IMR-90 (cell line): Measurements from ENCODE around the gene MAG. TPM values are rescaled to one million over a fixed set of nuclear protein-coding genes. Genes with fewer than 3 reads are reported as not detected.
A peak's percentile ranks its signal among the peaks of the same experiment; 100 is the strongest.

Source experiments
- ATAC-seq: fragments of 200-7000 bp; cut with Tn5 transposase; 2 replicates; pipeline ENCODE4 v1.9.1; 2020; ENCODE audit warnings: low read depth, mild to moderate bottlenecking, moderate library complexity
- BruUV-seq: library from RNA; stranded (reverse); fragments of 400-500 nt; replicated peaks from 2 replicates; lab custom pipeline; 2021; lab: Mats Ljungman, UMichigan
- CTCF ChIA-PET: fragments of 300-600 bp; formaldehyde crosslinking; extraction: SDS; loops from one replicate; lab custom pipeline; 2021; ENCODE audit warnings: antibody characterized with exemption; lab: Yijun Ruan, JAX
- POLR2A ChIA-PET: fragments of 300-600 bp; sonication (Branson Sonifier 250); formaldehyde crosslinking; loops from one replicate; lab custom pipeline; 2022; ENCODE audit warnings: antibody characterized with exemption; ENCODE audit not compliant: unreplicated experiment; lab: Charles Lee
- DNase-seq: peaks from one replicate; pipeline ENCODE4 v3.0.0; 2013
- H2AFZ ChIP-seq: replicated peaks from 2 replicates; pipeline ENCODE3; 2013; ENCODE audit warnings: low read length, mild to moderate bottlenecking; ENCODE audit not compliant: poor library complexity
- H2AK5ac ChIP-seq: 2 replicates; pipeline ENCODE4 v1.6.1; 2013; ENCODE audit warnings: low read depth, low read length, inconsistent platforms
- H2AK9ac ChIP-seq: replicated peaks from 2 replicates; pipeline ENCODE3; 2013; ENCODE audit warnings: mild to moderate bottlenecking, low read depth, low read length, moderate library complexity; ENCODE audit not compliant: poor library complexity
- H2BK120ac ChIP-seq: 2 replicates; pipeline ENCODE4 v1.6.1; 2013; ENCODE audit warnings: low read depth, low read length, inconsistent platforms
- H2BK15ac ChIP-seq: 3 replicates; pipeline ENCODE4 v1.6.1; 2013; ENCODE audit warnings: low read depth, low read length, inconsistent platforms
- H2BK20ac ChIP-seq: 2 replicates; pipeline ENCODE4 v1.6.1; 2013; ENCODE audit warnings: low read depth, mild to moderate bottlenecking, inconsistent platforms, low read length, moderate library complexity
- H2BK5ac ChIP-seq: 2 replicates; pipeline ENCODE4 v1.6.1; 2013; ENCODE audit warnings: mild to moderate bottlenecking, low read depth, low read length, inconsistent platforms; ENCODE audit not compliant: poor library complexity, severe bottlenecking
- H3K14ac ChIP-seq: replicated peaks from 2 replicates; pipeline ENCODE4 v1.6.1; 2013; ENCODE audit warnings: low read depth, low read length, inconsistent platforms
- H3K18ac ChIP-seq: 2 replicates; pipeline ENCODE4 v1.6.1; 2013; ENCODE audit warnings: low read depth, low read length, control low read depth
- H3K23ac ChIP-seq: 2 replicates; pipeline ENCODE4 v1.6.1; 2013; ENCODE audit warnings: low read depth, low read length, inconsistent platforms
- H3K27ac ChIP-seq: 2 replicates; pipeline ENCODE4 v1.5.1; 2013; ENCODE audit warnings: mild to moderate bottlenecking, control low read depth, low read length; ENCODE audit not compliant: insufficient read depth
- H3K27me3 ChIP-seq: 2 replicates; pipeline ENCODE4 v1.6.1; 2013; ENCODE audit warnings: low read length; ENCODE audit not compliant: control insufficient read depth, insufficient read depth
- H3K36me3 ChIP-seq: 2 replicates; pipeline ENCODE4 v1.6.1; 2013; ENCODE audit warnings: low read length, mixed read lengths; ENCODE audit not compliant: control insufficient read depth, insufficient read depth
- H3K4ac ChIP-seq: 2 replicates; pipeline ENCODE4 v1.6.1; 2013; ENCODE audit warnings: low read depth, low read length, inconsistent platforms
- H3K4me1 ChIP-seq: 2 replicates; pipeline ENCODE4 v1.6.1; 2013; ENCODE audit warnings: low read length, mixed read lengths; ENCODE audit not compliant: control insufficient read depth, insufficient read depth
- H3K4me2 ChIP-seq: 2 replicates; pipeline ENCODE4 v1.6.1; 2013; ENCODE audit warnings: low read depth, mild to moderate bottlenecking, control low read depth, low read length, moderate library complexity
- H3K4me3 ChIP-seq: 2 replicates; pipeline ENCODE4 v1.5.1; 2013; ENCODE audit warnings: low read depth, mild to moderate bottlenecking, control low read depth, low read length, moderate library complexity; ENCODE audit not compliant: insufficient read depth
- H3K56ac ChIP-seq: 2 replicates; pipeline ENCODE4 v1.6.1; 2013; ENCODE audit warnings: low read length, inconsistent platforms; ENCODE audit not compliant: insufficient read depth; ENCODE audit errors: extremely low read depth
- H3K79me1 ChIP-seq, 2 experiments: 2 replicates each; pipeline ENCODE4 v1.6.1; 2013; ENCODE audit warnings: low read length in 2 of 2, inconsistent platforms in 1 of 2, low read depth in 1 of 2
- H3K9ac ChIP-seq: 2 replicates; pipeline ENCODE4 v1.6.1; 2013; ENCODE audit warnings: low read depth, low read length, control low read depth
- H3K9me1 ChIP-seq: 2 replicates; pipeline ENCODE4 v1.6.1; 2013; ENCODE audit warnings: low read length, inconsistent platforms; ENCODE audit not compliant: insufficient read depth
- H3K9me3 ChIP-seq: 2 replicates; pipeline ENCODE4 v1.6.1; 2013; ENCODE audit warnings: low read length; ENCODE audit not compliant: control insufficient read depth, insufficient read depth
- H4K20me1 ChIP-seq: 2 replicates; pipeline ENCODE4 v1.6.1; 2013; ENCODE audit warnings: low read length, inconsistent platforms; ENCODE audit not compliant: insufficient read depth
- H4K5ac ChIP-seq: 2 replicates; pipeline ENCODE4 v1.6.1; 2013; ENCODE audit warnings: mild to moderate bottlenecking, low read depth, low read length, control low read depth
- H4K8ac ChIP-seq, 2 experiments: 2 replicates each; pipeline ENCODE4 v1.6.1; 2013; ENCODE audit warnings: low read depth in 2 of 2, low read length in 2 of 2, control low read depth in 1 of 2, inconsistent platforms in 1 of 2
- H4K91ac ChIP-seq: 2 replicates; pipeline ENCODE4 v1.6.1; 2013; ENCODE audit warnings: low read depth, low read length, inconsistent platforms; ENCODE audit not compliant: insufficient read depth
- BHLHE40 ChIP-seq: fragments of 150-350 bp; IDR thresholded peaks from 2 replicates; pipeline ENCODE4 v1.6.1; 2016; ENCODE audit warnings: mild to moderate bottlenecking, low read depth, low read length
- CHD1 ChIP-seq: IDR thresholded peaks from 2 replicates; pipeline ENCODE4 v1.6.1; 2012; ENCODE audit warnings: low read depth, low read length, improper control_type of control experiment
- FOS ChIP-seq: fragments of 150-350 bp; IDR thresholded peaks from 2 replicates; pipeline ENCODE4 v1.6.1; 2016; ENCODE audit warnings: low read depth, low read length
- MAFK ChIP-seq: IDR thresholded peaks from 2 replicates; pipeline ENCODE4 v1.6.1; 2012; ENCODE audit warnings: low read depth, low read length, improper control_type of control experiment
- MAZ ChIP-seq: IDR thresholded peaks from 2 replicates; pipeline ENCODE4 v1.6.1; 2012; ENCODE audit warnings: low read depth, mild to moderate bottlenecking, low read length, improper control_type of control experiment, moderate library complexity, borderline replicate concordance
- MXI1 ChIP-seq: IDR thresholded peaks from 2 replicates; pipeline ENCODE4 v1.6.1; 2012; ENCODE audit warnings: low read depth, mild to moderate bottlenecking, low read length, moderate library complexity, borderline replicate concordance
- NFE2L2 ChIP-seq: fragments of 150-350 bp; IDR thresholded peaks from 2 replicates; pipeline ENCODE4 v1.6.1; 2016; ENCODE audit warnings: low read depth, mild to moderate bottlenecking, low read length
- POLR2A ChIP-seq: IDR thresholded peaks from 2 replicates; pipeline ENCODE4 v1.6.1; 2012; ENCODE audit warnings: mild to moderate bottlenecking, low read depth, low read length
- RAD21 ChIP-seq: IDR thresholded peaks from 2 replicates; pipeline ENCODE4 v1.6.1; 2012; ENCODE audit warnings: low read length, improper control_type of control experiment
- RCOR1 ChIP-seq: IDR thresholded peaks from 2 replicates; pipeline ENCODE4 v1.6.1; 2012; ENCODE audit warnings: mild to moderate bottlenecking, low read length, improper control_type of control experiment; ENCODE audit not compliant: insufficient replicate concordance
- RFX5 ChIP-seq: IDR thresholded peaks from 2 replicates; pipeline ENCODE4 v1.8.0; 2012; ENCODE audit warnings: low read depth, mild to moderate bottlenecking, low read length, moderate library complexity
- SMC3 ChIP-seq: fragments of 150-350 bp; IDR thresholded peaks from 2 replicates; pipeline ENCODE4 v1.6.1; 2016; ENCODE audit warnings: low read depth, mild to moderate bottlenecking, antibody characterized with exemption, low read length, moderate library complexity
- WGBS, 2 experiments: methylation state at CpG; one replicate each; pipeline versions ENCODE4 v1.1.5 to v1.1.7; 2013; ENCODE audit warnings: missing lambda C conversion rate in 2 of 2; ENCODE audit not compliant: insufficient read length in 1 of 2; ENCODE audit errors: extremely low coverage in 2 of 2; 5-methylcytosine and 5-hydroxymethylcytosine counted together
- dilution Hi-C: fragments of 300-500 bp; cut with HindIII; formaldehyde crosslinking; loops from one replicate; pipeline ENCODE4 v1.14.3; 2018; ENCODE audit warnings: low sequenced_read_pairs; ENCODE audit not compliant: unreplicated experiment
- in situ Hi-C: fragments of 300-500 bp; cut with MboI; formaldehyde crosslinking; loops from 3 replicates; pipeline ENCODE4 v1.14.3; 2019; ENCODE audit warnings: low sequenced_read_pairs, inconsistent platforms, mixed read lengths
- intact Hi-C: fragments of 100-400 bp; cut with micrococcal nuclease; formaldehyde crosslinking; loops from 2 replicates; pipeline ENCODE4 v1.10.0; 2022
- polyA plus RNA-seq, 3 experiments: library from polyadenylated mRNA; depleted of rRNA; stranded (reverse); fragments of >200 nt; gene quantifications; 2 replicates each; pipeline ENCODE4 v1.2.3, GENCODE V29; 2012; ENCODE audit warnings: low replicate concordance in 1 of 3
- total RNA-seq: library from RNA; depleted of rRNA; stranded (reverse); fragments of >200 nt; gene quantifications from 2 replicates; pipeline ENCODE4 v1.2.3, GENCODE V29; 2012
- TF ChIP-seq, protein P1 (sequence below): fragments of 150-350 bp; IDR thresholded peaks from 2 replicates; pipeline ENCODE4 v1.6.1; 2017; ENCODE audit warnings: mild to moderate bottlenecking, antibody characterized with exemption, low read length, low read depth
- TF ChIP-seq, protein P2 (sequence below): fragments of 150-350 bp; IDR thresholded peaks from 2 replicates; pipeline ENCODE4 v1.6.1; 2016; ENCODE audit warnings: low read depth, mild to moderate bottlenecking, low read length, moderate library complexity, borderline replicate concordance
- TF ChIP-seq, protein P3 (sequence below): conservative IDR thresholded peaks from 2 replicates; pipeline ENCODE4 v1.5.1; 2012; ENCODE audit warnings: mild to moderate bottlenecking, low read depth, low read length, improper control_type of control experiment

The MAG gene
- total and polyA plus RNA-seq, 2 of the 4 experiments (the other 2 are of a cell fraction) = not detected

DNA sequence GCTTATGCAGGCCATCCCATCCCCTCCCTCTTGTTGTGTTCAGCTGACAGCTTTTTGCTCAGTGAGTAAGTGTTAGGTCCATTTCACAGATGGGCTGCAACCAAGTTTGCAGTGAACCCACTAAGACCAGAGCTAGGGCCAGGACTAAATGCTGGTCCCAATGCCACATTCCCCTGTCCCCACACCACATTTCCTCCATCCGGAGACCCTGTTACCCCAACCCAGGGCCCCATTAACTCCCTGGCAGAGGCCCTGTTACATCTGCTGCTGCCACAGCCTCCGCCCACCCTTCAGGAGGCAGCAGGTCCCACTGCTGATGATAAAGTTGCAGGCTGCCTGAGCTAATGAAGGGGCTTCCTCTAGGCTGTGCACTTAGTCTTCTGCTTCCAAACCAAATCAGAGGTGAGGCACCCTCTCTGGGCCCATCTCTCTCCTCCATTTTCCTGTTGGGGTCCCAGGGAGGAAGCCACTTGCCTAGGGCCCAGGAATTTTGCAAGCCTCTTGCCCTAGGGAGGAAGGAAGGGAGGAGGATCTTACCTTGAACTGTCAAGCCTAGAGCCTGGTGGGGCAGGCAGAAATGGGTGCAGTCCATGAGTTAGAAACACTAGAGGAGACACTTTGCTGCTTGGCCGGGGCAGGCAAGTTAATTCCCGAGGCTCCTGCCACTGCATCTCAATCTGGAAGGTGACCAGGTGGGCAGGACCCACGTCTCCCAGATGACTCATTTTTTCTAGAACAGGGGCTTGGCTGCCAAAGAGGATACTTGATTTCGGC is 26.6 kb upstream of the MAG start:
- Histone ChIP-seq H3K18ac (no peak overlapping the region), H2AK9ac (no peak overlapping the region), H3K79me1 (peaks cover 9 to 25% of the 10 kb centered on the region in 2 experiments; a peak in 3 of 4 replicates), H4K5ac (no peak overlapping the region), H3K56ac (no peak overlapping the region), H3K9me3 (no peaks in the 10 kb centered on the region), H3K4ac (no peak overlapping the region), H3K14ac (no peak overlapping the region), H2AK5ac (no peak overlapping the region), H3K9ac (no peak overlapping the region), H3K27ac (no peak overlapping the region), H3K9me1 (peaks cover 8% of the 10 kb centered on the region), H2BK15ac (no peak overlapping the region), H2BK5ac (no peak overlapping the region), H4K8ac (no peak overlapping the region), H2BK120ac (no peak overlapping the region), H3K4me1 (peaks cover 7% of the 10 kb centered on the region), H3K23ac (peak overlapping the region; percentile 48; the same call in 1 of the 2 replicates), H3K4me3 (no peak overlapping the region), H3K4me2 (no peak overlapping the region), H3K36me3 (peaks cover 2% of the 10 kb centered on the region), H4K91ac (no peak overlapping the region), H2BK20ac (no peak overlapping the region), H2AFZ (no peak overlapping the region), H3K27me3 (no peaks in the 10 kb centered on the region), H4K20me1 (no peaks in the 10 kb centered on the region)
- no peak for ATAC-seq
- no TSS peak for BruUV-seq
- dilution Hi-C loops (no loop called here), in situ Hi-C loops (no loop called here), intact Hi-C loops (loop anchor here (5.0 kb wide), 1 partner anchor 123 kb away; the partner anchor contains the start of gene FXYD7)
- 70% methylated on average over 5 of the region's 6 CpGs; no CpG with 5 or more reads in 1 of the 2 experiments for WGBS, 2 experiments
- no peak for DNase-seq
- CTCF ChIA-PET = no interaction called here
- POLR2A ChIA-PET = no interaction called here
- TF ChIP-seq RCOR1 = no peak
- no peak for TF ChIP-seq MXI1
- no peak for TF ChIP-seq BHLHE40
- TF ChIP-seq, protein P1, sequence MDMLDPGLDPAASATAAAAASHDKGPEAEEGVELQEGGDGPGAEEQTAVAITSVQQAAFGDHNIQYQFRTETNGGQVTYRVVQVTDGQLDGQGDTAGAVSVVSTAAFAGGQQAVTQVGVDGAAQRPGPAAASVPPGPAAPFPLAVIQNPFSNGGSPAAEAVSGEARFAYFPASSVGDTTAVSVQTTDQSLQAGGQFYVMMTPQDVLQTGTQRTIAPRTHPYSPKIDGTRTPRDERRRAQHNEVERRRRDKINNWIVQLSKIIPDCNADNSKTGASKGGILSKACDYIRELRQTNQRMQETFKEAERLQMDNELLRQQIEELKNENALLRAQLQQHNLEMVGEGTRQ = no peak
- TF ChIP-seq, protein P2, sequence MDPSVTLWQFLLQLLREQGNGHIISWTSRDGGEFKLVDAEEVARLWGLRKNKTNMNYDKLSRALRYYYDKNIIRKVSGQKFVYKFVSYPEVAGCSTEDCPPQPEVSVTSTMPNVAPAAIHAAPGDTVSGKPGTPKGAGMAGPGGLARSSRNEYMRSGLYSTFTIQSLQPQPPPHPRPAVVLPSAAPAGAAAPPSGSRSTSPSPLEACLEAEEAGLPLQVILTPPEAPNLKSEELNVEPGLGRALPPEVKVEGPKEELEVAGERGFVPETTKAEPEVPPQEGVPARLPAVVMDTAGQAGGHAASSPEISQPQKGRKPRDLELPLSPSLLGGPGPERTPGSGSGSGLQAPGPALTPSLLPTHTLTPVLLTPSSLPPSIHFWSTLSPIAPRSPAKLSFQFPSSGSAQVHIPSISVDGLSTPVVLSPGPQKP = no peak
- TF ChIP-seq FOS = no peak
- TF ChIP-seq POLR2A = no peak
- TF ChIP-seq MAZ = no peak
- TF ChIP-seq RAD21 = no peak
- TF ChIP-seq, protein P3, sequence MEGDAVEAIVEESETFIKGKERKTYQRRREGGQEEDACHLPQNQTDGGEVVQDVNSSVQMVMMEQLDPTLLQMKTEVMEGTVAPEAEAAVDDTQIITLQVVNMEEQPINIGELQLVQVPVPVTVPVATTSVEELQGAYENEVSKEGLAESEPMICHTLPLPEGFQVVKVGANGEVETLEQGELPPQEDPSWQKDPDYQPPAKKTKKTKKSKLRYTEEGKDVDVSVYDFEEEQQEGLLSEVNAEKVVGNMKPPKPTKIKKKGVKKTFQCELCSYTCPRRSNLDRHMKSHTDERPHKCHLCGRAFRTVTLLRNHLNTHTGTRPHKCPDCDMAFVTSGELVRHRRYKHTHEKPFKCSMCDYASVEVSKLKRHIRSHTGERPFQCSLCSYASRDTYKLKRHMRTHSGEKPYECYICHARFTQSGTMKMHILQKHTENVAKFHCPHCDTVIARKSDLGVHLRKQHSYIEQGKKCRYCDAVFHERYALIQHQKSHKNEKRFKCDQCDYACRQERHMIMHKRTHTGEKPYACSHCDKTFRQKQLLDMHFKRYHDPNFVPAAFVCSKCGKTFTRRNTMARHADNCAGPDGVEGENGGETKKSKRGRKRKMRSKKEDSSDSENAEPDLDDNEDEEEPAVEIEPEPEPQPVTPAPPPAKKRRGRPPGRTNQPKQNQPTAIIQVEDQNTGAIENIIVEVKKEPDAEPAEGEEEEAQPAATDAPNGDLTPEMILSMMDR = no peak
- TF ChIP-seq CHD1 = no peak
- TF ChIP-seq SMC3 = no peak
- no peak for TF ChIP-seq MAFK
- no peak for TF ChIP-seq NFE2L2
- TF ChIP-seq RFX5 = no peak
